NCI-H128 (cell line): ENCODE data around the gene TPRN.

Source experiments
- DNase-seq: peaks from one replicate; lab custom pipeline; 2025; ENCODE audit not compliant: unreplicated experiment; lab: John Stamatoyannopoulos, UW

TPRN gene

GRCh38 chr9:137236238-137236935 is 35.8 kb upstream of the TPRN start:
- DNase-seq = peak; percentile 81

DNA sequence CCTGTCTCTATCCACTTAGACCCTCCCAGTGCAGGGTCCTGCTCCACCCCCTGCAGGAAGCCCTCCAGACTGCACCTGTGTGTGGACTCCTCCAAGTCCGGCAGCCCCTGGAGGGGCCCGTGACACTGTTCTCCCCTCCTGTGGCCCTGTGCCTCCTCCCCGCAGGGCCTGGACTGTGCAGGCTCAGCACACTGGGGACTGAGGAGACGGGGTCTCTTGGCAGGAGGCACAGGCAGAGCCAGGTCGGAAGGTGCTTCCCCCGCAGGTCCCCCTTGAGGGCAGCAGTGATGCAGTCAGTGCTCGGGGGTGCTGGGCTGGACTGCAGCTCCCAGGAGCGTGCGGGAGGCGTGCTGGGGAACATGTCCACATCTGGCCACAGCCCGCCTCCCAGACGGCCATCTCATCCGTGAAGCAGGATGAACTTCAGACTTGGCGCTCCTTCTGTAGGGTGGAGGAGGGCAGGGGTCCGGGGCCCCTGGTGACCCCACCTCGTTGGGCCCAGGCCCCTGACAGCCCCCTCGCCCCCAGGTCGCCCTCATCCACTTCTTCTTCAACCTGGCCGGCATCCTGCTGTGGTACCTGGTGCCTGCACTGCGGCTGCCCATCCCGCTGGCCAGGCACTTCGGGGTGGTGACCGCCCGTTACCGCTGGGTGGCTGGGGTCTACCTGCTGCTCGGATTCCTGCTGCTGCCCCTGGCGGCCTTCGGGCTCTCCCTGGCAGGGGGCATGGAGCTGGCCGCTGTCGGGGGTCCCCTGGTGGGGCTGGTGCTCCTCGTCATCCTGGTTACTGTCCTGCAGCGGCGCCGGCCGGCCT is 35.1 kb upstream of the TPRN start:
- DNase-seq = no peak

DNA sequence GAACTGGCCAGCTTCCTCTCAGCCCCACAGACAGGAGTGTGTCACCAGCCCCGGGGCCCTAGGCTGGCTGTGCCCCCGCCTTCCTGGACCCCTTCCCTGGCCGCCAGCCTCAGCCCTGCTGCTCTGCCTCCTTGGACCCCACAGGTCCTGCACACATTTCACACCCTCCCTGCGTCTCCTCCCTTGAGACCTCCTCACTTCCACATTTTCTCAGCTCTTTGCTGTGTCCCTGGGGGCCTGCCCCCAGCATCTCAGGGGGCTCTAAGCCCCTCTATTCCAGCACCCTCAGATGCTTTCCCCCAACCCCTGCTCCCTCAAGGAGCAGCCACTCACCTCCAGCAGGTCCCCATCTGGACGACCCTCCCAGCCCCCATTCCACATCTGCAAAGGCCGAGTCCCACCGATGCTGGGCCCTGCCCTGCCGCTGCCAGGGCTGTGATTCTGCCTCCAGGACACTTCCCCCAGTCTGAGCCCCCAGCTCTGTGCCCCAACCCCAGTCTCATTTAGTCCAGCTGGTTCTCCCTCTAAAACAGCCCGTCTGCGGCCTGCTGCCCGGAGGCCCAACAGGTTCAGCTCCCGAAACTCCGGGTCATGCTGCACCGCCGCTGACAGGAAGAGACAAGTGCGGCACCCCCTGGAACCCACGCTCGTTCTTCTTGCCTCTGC is 34.4 kb upstream of the TPRN start:
- DNase-seq = no peak

DNA sequence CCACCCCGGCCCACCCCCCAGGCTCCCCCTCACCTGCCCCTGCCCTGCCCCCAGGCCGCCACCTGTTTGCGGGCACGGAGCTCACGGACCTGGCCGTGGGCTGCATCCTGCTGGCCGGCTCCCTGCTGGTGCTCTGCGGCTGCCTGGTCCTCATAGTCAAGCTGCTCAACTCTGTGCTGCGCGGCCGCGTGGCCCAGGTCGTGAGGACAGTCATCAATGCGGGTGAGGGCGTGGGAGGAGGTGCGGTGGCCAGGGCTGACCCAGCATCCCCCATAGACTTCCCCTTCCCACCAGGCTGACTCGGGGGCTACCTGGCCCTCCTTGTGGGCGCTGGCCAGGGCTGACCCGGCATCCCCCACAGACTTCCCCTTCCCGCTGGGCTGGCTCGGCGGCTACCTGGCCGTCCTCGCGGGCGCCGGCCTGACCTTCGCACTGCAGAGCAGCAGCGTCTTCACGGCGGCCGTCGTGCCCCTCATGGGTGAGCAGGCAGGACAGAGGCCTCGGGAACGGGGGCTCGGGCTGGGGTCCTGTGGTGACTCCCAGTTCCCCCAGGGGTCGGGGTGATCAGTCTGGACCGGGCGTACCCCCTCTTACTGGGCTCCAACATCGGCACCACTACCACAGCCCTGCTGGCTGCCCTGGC is 33.6 kb upstream of the TPRN start:
- DNase-seq = no peak

DNA sequence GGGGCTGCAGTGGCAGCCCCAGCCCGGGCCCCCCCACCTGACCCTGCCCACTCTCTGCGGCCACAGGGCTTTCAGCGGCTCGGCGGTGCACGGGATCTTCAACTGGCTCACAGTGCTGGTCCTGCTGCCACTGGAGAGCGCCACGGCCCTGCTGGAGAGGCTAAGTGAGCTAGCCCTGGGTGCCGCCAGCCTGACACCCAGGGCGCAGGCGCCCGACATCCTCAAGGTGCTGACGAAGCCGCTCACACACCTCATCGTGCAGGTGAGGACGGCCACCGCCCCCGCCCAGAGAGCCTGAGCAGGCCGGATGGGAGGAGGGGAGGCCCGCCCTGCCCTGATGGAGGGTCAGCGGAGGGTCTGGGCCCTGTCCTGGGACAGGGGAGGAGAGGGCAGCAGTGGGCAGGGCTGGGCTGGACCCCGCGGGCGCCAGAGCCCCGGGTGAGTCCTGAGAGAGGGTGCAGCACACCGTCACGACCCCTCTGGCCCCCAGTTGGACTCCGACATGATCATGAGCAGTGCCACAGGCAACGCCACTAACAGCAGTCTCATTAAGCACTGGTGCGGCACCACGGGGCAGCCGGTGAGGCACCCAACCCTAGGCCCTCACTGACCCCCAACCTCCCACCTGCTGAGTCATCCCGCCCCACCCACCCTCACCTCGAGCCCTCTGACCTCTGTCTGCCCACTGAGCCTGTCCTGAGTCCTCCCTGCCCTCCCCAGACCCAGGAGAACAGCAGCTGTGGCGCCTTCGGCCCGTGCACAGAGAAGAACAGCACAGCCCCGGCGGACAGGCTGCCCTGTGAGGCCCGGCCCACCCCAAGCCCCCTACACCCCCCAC is 32.8 kb upstream of the TPRN start:
- DNase-seq = no peak

DNA sequence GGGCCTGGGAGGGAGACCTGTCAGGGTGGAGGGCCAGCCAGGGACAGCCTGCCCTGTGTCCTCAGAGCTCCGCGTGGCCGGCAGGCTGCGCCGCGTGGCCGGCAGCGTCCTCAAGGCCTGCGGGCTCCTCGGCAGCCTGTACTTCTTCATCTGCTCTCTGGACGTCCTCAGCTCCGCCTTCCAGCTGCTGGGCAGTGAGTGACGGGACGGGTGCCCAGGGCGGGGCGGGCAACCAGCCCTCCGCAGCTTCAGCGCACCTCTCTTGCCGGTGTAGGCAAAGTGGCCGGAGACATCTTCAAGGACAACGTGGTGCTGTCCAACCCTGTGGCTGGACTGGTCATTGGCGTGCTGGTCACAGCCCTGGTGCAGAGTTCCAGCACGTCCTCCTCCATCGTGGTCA is 32.0 kb upstream of the TPRN start:
- DNase-seq = no peak

DNA sequence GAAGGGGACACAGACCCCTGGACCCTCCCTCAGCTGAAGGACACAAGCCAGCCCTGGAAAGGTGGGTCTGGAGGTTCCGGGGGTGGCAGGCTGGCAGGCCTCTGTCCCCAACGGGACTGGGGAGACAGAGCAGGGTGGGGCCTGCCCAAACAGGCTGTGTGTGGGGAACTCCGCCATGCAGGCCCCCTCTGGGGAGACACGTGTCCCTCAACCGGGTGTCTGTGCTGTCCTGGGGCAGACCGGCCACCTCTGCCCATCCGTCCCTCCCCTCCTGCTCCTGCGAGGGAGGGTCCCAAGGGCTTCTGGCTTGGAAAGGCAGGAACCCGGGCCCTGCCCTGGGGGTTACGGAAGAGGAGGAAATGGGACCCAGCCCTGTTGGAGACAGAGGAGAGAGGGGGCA is 31.6 kb upstream of the TPRN start:
- no peak for DNase-seq

- no peak for DNase-seq
Observed at GRCh38 chr9:137231372-137232039, 31.0 kb upstream of the TPRN start.

- no peak for DNase-seq
Observed at GRCh38 chr9:137230705-137231371, 30.3 kb upstream of the TPRN start, which contains the start of gene SLC34A3. Gene SLC34A3, plus strand, starts transcription at chr9:137230901. Its CDS starts 802 bp downstream, at chr9:137231703.

DNA sequence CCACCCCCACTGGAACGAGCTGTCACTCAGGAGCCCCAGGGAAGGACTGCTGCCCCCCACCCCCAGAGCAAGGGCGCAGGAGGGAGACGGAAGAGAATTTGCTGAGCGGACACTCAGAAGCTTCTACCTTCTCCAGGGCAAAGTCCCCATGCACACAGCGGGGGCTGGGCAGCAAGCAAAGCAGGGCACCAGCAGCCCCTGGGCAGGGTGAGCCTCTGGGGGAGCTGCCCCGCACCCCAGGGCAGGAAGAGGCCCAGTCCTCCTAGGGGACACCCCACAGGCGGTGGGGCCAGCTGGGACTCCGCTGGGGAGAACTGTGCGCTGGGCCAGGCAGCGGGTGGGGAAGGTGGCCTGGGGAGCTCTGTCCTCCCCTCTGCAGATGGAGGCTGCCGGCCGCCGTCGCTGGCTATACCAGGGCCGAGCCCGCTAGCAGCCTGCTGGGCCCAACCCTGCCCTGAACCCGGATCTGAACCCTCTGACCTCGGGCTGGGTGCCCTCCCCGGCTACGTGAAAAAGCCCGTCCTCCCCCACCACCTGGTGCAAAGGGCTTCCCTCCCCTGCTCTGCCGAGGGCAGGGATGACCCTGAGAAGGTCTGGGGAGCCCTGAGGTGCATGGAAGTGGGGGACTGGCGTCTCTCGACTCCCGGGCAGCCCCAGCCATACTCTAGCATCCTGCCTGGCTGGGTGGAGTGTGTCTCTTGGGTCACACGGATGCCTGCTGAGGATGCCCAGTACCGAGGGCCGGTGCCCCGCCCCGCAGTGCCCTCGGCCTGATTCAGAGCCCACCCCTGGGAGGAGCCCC is 29.6 kb upstream of the TPRN start:
- DNase-seq = no peak

GRCh38 chr9:137228968-137229896 is 28.7 kb upstream of the TPRN start:
- no peak for DNase-seq

- DNase-seq = no peak
Observed at GRCh38 chr9:137228506-137228967, 28.0 kb upstream of the TPRN start.

- DNase-seq = no peak
Observed at GRCh38 chr9:137227853-137228505, 27.4 kb upstream of the TPRN start.

DNA sequence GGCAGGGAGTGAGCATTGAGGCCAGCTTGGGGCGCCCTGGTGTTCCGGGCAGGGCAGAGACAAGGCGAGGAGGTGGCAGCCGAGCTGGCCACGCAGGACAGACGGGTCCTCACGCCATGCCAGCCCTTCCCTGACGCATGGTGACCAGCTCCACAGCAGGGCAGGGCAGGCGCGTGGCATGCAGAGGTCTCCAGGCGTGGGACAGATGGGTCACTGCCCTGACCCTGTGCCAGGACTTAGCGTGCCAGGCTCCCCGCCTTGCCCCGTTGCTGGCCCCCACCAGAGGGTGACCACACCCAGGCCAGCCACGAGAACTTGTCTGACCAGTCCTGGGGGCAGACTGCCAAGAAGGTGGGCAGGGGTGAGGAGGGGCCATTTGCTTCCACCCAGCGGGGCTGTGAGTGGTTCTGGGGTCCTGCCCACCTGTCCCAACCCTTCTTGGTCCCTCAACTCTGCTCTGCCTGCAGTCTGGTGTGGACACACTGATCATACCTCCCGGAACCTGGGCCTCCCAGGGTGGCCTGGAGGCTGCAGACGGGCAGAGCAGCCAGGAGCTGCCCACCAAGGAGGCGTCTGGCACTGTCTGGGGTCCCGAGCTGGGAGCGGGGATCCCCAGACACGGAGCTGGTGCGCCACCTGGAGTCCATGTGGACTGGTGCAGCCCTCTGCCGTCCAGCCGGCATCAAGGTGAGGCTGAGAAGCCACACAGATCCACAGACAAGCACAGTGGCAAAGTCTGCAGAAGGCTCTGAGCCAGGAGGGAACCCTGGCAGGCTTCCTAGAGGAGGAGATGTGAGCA is 26.7 kb upstream of the TPRN start, which contains the start of gene RNF224:
Gene RNF224, plus strand, starts transcription at position 449 of the 799 bp plus-strand sequence. CDS start 834 bp downstream, outside the sequence.
- peak; percentile 86 for DNase-seq

DNA sequence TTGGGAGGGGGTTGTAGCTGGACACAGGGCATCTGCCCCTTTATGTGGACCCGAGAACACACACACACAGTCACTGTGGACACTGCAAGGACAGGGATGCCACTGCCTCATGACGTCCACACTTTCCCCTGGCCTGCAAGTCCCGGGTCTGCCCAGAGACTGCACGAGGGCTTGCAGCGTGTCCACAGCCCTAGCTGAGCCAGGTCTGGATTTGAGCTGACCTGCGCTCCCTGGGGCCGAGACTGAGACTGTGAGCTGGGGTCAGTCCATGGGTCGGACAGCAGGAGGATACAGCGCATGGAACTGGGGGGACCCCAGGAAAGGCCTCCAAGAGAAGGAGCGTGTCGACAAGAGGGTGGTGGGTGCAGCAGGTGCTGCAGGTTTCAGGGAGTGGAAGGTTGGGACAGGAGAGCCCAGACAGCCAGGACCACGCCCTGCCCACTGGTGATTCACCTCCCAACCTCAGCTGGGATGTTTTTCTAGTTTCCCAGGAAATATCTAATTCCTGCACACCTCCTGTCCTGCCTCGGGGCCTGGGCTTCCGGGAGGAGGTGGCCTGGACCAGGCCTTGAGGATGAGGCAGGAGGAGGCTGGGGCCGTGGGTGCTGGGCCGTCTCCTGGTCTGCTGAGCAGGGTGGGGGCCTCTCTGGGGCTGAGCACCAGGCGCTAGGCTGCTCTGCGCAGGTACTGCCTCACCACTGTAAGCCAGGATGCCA is 26.0 kb upstream of the TPRN start:
- DNase-seq = no peak
